ENCODE results near the gene CFAP91.

- no peak for TF ChIP-seq POLR2A (IDR thresholded peaks at IDR 0.05)
- no peak for TF ChIP-seq CTCF (IDR thresholded peaks at IDR 0.05)
Measured at GRCh38 chr3:119659606-119660291, 43.1 kb upstream of the CFAP91 start.

All from body of pancreas (tissue), 4 donors.